HUES6 (cell line): ENCODE data around the gene LRRC46.

Experiments used
- H3K27ac ChIP-seq: 2 replicates; pipeline ENCODE4 v1.7.0; 2013; ENCODE audit warnings: low read depth, mild to moderate bottlenecking, low read length, inconsistent platforms
- H3K27me3 ChIP-seq: 2 replicates; pipeline ENCODE4 v1.6.1; 2013; ENCODE audit warnings: low read length; ENCODE audit not compliant: control insufficient read depth, insufficient read depth
- H3K36me3 ChIP-seq: 2 replicates; pipeline ENCODE4 v1.6.1; 2013; ENCODE audit warnings: low read length; ENCODE audit not compliant: control insufficient read depth, insufficient read depth
- H3K4me1 ChIP-seq: 2 replicates; pipeline ENCODE4 v1.6.1; 2013; ENCODE audit warnings: low read length; ENCODE audit not compliant: control insufficient read depth, insufficient read depth
- H3K4me3 ChIP-seq: 2 replicates; pipeline ENCODE4 v1.5.1; 2013; ENCODE audit warnings: low read depth, low read length
- H3K9ac ChIP-seq: one replicate; pipeline ENCODE4 v1.6.1; 2013; ENCODE audit warnings: mild to moderate bottlenecking, low read length
- H3K9me3 ChIP-seq: 2 replicates; pipeline ENCODE4 v1.6.1; 2013; ENCODE audit warnings: low read depth, low read length; ENCODE audit not compliant: control insufficient read depth, insufficient read depth

LRRC46 gene

DNA sequence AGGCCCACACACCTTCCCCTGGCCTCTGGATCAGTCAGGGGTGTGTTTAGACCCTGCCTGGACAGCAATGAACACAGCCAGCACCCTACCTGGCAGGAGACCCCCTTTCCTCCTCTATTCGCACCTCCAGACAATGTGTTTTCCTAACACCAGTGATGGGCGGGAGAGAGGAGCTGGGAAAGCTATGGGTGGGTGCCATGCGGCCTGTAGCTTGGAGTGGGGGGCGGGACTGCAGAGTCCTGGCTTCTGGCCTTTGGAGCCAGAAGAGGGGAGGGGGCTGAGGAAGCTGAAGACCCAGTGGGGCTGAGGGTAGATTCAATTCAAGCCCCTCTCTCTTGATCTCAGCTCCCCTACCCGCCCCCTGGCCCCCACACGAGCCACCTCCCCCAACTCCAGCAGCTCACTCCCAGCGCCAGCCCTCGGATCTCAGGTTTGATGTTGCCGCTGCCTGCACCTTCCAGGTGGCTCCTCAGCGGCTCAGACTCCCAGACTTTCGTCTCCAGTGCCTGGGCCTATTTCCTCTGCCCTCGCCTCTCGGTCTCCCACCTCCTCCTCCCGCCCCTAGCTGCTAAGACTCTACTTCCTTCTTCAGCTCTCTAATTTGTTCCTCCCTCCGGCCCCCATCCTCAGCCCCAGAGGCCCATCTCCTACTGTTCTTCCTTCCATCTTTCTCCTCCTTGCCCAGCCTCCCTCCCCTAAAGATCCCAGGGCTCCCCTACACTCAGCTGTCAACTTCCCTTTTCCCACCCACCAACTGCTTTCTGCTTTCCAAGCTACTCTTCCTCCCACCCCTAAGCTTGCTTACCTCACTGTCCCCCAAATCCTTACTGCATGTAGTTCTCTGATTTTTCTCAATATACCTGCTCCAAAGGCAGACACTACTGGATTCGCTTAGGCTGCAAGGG lies 26.3 kb downstream of the LRRC46 start:
- Histone ChIP-seq H3K27me3 (peaks cover 50% of the 10 kb centered on the region), H3K27ac (no peak overlapping the region), H3K4me1 (peaks cover 34% of the 10 kb centered on the region; the same call in 1 of the 2 replicates), H3K9ac (no peak overlapping the region), H3K4me3 (no peak overlapping the region), H3K9me3 (no peaks in the 10 kb centered on the region), H3K36me3 (no peaks in the 10 kb centered on the region)

DNA sequence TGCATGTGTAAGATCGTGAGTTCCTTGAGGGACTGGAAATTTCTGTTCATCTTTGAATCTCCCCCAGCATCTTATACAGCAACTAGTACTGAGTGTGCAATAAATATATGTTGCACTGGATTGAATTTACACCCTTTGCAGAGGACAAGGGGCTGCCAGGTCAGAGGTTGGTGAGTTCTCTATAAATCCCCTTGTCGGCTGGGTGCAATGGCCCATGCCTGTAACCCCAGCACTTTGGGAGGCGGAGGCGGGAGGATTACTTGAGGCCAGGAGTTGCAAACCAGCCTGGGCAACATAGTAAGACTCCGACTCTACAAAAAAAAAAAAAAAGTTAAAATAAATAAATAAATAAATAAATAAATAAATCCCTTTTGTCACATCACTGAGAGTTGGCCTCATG lies 28.9 kb downstream of the LRRC46 start:
- Histone ChIP-seq H3K4me3 (no peak overlapping the region), H3K9ac (no peak overlapping the region), H3K27me3 (peaks cover 29% of the 10 kb centered on the region), H3K27ac (no peak overlapping the region), H3K36me3 (no peaks in the 10 kb centered on the region), H3K9me3 (no peaks in the 10 kb centered on the region), H3K4me1 (peaks cover 27% of the 10 kb centered on the region; the same call in 1 of the 2 replicates)

- Histone ChIP-seq H3K9me3 (no peaks in the 10 kb centered on the region), H3K4me1 (peaks cover 13% of the 10 kb centered on the region; the same call in 1 of the 2 replicates), H3K27me3 (peaks cover 26% of the 10 kb centered on the region), H3K9ac (no peak overlapping the region), H3K36me3 (no peaks in the 10 kb centered on the region), H3K4me3 (no peak overlapping the region), H3K27ac (no peak overlapping the region)
These were observed 31.4 kb downstream of the LRRC46 start for GRCh38 chr17:47862621-47863440.

- H3K9ac ChIP-seq: no peak overlapping the region
- H3K27me3 ChIP-seq: peaks cover 31% of the 10 kb centered on the region
- H3K36me3 ChIP-seq: no peaks in the 10 kb centered on the region
- H3K4me1 ChIP-seq: peaks cover 18% of the 10 kb centered on the region
- no peak overlapping the region for H3K27ac ChIP-seq
- no peak overlapping the region for H3K4me3 ChIP-seq
- H3K9me3 ChIP-seq: no peaks in the 10 kb centered on the region
These were observed 33.3 kb downstream of the LRRC46 start for GRCh38 chr17:47864791-47865216.

- peaks cover 28% of the 10 kb centered on the region for H3K4me1 ChIP-seq
- peaks cover 46% of the 10 kb centered on the region for H3K27me3 ChIP-seq
- no peak overlapping the region for H3K27ac ChIP-seq
- H3K9me3 ChIP-seq: no peaks in the 10 kb centered on the region
- H3K4me3 ChIP-seq: no peak overlapping the region
- H3K36me3 ChIP-seq: no peaks in the 10 kb centered on the region
- no peak overlapping the region for H3K9ac ChIP-seq
These were observed 35.5 kb downstream of the LRRC46 start for GRCh38 chr17:47866941-47867340.

DNA sequence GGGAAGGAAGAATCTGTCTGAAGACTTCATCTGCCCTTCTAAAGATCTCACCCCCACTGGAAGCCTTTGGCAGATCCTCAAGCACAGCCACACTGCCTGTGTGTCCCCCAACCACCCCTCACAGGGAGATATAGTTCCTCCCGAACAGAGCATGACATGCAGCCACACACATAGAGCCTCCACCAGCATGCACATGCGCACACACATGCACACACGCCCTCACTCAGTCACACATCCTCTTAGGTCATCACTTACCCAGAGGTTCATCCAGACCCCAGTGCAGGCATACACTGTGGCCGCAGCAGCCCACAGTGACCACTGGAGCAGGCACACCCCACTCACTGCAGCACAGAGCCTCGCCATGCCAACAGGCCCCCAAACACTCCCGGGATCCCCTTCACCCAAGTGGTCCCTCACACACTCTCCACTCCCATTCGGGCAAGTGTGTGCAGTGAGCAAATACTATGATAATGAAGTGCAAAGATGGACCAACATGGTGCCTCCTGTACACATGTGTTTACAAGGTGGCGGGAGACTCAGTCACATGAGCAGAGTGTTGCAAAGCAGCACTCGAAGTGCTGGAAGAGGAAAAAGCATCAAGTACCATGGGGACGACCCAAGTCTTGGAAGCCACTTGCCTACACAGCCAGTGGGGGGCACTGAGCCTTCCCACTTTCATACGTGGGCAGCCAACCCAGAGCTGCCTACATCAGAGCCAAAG lies 36.5 kb downstream of the LRRC46 start:
- Histone ChIP-seq H3K36me3 (no peaks in the 10 kb centered on the region), H3K27me3 (peaks cover 49% of the 10 kb centered on the region), H3K4me1 (peaks cover 31% of the 10 kb centered on the region), H3K4me3 (no peak overlapping the region), H3K9ac (no peak overlapping the region), H3K27ac (no peak overlapping the region), H3K9me3 (no peaks in the 10 kb centered on the region)

DNA sequence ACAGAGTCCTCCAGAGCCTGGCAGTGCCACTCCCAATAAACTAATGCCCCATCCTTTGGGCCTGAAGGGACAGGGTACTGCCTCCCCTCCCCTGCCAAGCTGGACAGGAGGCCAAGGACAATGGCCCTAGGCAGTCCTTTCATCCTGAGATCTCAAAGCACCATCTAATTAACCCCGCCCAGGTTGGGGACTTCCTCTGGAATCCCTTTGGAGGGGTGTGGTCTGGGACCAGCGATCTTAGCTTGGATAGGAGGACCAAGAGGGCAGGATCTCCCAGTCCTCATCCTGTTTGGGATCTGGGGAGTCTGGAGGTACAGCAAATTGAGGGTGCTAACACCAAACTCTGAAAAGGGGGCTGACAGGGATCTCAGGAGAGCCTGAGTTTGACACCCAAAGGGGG lies 37.6 kb downstream of the LRRC46 start:
- Histone ChIP-seq H3K9ac (no peak overlapping the region), H3K36me3 (no peaks in the 10 kb centered on the region), H3K4me1 (peaks cover 39% of the 10 kb centered on the region), H3K9me3 (no peaks in the 10 kb centered on the region), H3K27me3 (peaks cover 49% of the 10 kb centered on the region), H3K4me3 (no peak overlapping the region), H3K27ac (no peak overlapping the region)

DNA sequence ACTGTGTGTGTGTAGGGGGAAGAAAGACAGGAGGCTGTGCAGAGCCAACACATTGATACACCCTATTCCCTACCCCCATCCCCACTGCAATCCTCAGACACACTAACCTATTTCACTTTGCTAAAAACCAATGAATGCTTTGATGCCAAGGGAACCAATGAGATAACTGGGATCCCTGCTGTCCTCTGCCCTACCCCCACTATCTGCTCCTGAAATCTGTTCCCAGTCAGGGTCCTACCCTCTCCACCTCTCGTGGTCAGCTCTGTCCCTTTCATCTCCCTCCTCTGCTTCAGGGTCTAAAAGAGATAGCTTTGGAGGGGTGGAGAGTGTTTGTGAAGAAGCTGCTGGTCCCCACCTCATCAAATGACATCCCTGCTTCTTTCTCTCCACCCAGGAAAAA lies 38.6 kb downstream of the LRRC46 start:
- H3K9ac ChIP-seq: no peak overlapping the region
- H3K4me1 ChIP-seq: peaks cover 45% of the 10 kb centered on the region
- no peak overlapping the region for H3K27ac ChIP-seq
- peaks cover 48% of the 10 kb centered on the region for H3K27me3 ChIP-seq
- no peaks in the 10 kb centered on the region for H3K9me3 ChIP-seq
- no peak overlapping the region for H3K4me3 ChIP-seq
- no peaks in the 10 kb centered on the region for H3K36me3 ChIP-seq

DNA sequence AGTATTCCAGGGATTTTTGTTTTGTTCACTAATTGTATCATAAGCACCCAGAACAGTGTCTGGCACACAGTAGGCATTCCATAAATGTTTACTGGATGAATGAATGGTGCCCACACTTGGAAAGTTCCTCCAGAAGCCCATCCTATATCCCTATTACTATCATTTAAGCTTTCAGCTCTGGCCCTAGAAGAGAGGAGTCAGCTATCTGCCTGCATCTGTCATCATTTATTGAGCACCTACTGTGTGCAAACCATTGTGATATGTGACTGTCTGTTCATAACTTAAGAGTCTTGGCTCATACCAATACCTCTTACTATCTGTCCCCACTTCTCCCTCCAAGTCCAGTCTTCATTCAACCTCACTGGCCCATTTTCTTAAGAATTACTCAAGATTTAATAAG lies 39.6 kb downstream of the LRRC46 start:
- H3K27me3 ChIP-seq: peaks cover 39% of the 10 kb centered on the region
- H3K36me3 ChIP-seq: no peaks in the 10 kb centered on the region
- H3K27ac ChIP-seq: no peak overlapping the region
- H3K9me3 ChIP-seq: no peaks in the 10 kb centered on the region
- peaks cover 54% of the 10 kb centered on the region for H3K4me1 ChIP-seq
- no peak overlapping the region for H3K9ac ChIP-seq
- no peak overlapping the region for H3K4me3 ChIP-seq

DNA sequence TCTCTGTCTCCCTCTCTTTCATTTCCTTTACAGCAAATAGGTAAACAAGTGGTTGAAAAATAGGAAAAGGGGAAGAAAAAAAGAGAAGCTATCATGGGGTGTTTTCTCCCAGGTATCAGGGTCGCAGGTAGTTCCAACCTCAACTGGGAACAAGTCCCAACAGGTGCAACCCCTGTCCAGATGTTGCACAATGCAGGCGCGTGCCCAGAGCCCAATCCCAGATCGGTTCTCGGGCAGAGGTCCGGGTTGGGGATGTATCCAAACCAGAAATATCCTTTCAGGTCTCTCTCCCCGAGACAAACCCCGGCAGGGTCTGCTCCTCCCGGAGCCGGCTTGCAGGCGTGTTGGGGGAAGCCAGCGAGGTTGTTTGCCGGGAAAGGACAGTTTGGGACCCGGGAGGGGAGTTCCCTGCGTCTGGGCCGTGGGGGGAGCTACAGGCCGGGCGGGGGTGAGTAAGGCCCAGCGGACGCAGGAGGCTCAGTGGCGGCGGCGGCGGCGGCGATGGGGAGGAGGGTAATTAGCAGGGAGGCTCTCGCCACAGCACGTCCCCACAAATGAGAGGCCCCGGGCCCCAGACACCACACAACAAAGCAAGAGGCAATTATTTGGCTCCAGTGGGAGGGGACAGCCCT lies 40.7 kb downstream of the LRRC46 start:
- Histone ChIP-seq H3K9ac (no peak overlapping the region), H3K27me3 (peaks cover 36% of the 10 kb centered on the region), H3K4me3 (peak overlapping the region; percentile 61), H3K4me1 (peaks cover 52% of the 10 kb centered on the region), H3K36me3 (no peaks in the 10 kb centered on the region), H3K9me3 (no peaks in the 10 kb centered on the region), H3K27ac (peak overlapping the region; percentile 37; the same call in 1 of the 2 replicates)
